HG02763 (cell line): ENCODE measurements around the gene ZNF337.
"Not testable (repeated sequence)": the region's sequence is repeated elsewhere in the genome, so short reads cannot be mapped to it uniquely, and the experiment has no call there.

Experiments
- ATAC-seq: cut with Tn5 transposase; IDR thresholded peaks from one replicate; pipeline ENCODE4 v1.9.1; 2021; ENCODE audit warnings: mild to moderate bottlenecking, moderate library complexity; ENCODE audit not compliant: unreplicated experiment

ZNF337 gene

DNA sequence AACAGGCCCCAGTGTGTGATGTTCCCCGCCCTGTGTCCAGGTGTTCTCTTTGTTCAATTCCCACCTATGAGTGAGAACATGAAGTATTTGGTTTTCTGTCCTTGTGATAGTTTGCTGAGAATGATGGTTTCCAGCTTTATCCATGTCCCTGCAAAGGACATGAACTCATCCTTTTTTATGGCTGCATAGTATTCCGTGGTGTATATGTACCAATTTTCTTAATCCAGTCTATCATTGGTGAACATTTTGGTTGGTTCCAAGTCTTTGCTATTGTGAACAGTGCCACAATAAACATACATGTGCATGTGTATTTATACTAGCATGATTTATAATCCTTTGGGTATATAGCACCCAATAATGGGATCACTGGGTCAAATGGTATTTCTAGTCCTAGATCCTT is 66.0 kb downstream of the ZNF337 start:
- ATAC-seq = not testable (repeated sequence)

DNA sequence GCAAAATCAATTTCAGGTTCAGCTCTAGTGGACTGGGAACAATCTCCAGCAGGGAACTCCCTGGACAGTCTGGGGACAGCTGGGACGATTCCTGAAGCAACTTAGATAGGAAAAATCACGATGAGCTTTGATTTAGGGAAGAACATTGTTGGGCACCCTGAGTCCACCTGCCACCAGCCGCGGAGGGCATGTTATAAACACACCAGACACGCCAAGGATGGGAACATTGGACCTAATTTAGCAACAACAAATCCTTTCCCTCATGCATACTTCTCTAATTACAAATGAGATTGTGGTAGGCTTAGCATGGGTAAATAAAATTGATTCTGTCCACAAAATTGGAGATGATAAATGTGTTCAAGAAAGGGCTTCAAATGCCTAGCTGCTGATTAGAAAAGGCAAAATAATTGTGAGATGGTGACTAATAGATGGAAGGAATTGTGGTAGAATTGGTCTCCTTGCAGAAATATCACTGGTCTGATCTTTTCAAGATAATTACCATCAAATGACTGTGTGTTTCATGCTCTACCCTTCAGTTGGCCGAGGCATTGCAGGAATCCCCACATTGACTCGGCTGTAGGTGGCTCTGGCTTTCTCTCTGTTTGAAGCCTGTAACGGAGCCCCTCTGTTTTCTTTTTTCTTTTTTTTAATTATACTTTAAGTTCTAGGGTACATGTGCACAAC is 66.7 kb downstream of the ZNF337 start:
- ATAC-seq = no peak

DNA sequence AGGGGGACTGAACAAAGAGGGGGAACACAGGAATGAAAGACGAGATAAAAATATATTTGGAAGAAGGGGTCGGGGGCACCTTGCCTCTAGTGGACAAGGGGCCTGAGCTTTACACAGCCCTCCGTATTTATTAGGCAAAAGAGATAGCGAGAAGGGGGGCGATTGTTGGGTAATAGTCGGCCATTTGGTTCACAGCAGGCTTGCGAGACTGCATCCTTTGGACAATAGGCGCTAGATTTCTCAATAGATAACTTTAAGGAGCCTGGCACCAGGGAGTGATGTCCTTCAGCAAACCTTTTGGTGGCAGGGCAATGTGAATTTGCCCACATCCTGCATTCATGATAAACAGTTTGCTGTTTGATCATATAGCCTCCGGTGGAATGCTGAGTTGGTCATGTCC is 69.9 kb downstream of the ZNF337 start:
- no peak for ATAC-seq

DNA sequence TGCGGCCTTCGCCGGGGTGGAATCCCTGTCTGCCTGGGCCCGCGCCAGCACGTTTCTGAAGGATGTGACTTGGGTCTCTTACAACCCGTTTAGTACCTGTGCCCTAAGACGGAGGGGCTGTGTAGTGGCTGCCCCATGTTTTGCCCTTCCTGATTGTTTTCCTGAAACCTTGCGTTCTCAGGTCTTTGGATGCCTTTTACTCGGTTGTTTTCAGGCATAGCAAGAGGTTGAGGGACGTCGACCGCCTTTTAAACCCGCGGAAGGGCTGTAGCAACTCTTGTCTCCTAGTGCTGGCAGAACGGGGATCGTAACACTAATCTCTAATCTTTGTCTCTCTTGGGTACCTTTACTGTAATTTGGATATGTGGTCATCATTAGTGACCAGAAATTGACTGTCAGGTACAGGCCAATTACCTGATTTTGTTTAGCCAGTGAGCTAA is 72.1 kb downstream of the ZNF337 start:
- no peak for ATAC-seq
